Stimulated activated CD8-positive, alpha-beta memory T cell treated with anti-CD3 and anti-CD28 coated beads, Interleukin-4, amount 100 ng/mL, for 1 hour (primary cell): ENCODE results near the gene SELL.
"Not testable (repeated sequence)": the region's sequence is repeated elsewhere in the genome, so short reads cannot be mapped to it uniquely, and the experiment has no call there.

Experiments used
- DNase-seq, 2 donors: peaks; one replicate each; pipeline ENCODE4 v3.0.0-alpha.2; 2020; ENCODE audit warnings: low read depth in 2 of 2, low spot score in 1 of 2

The SELL gene

DNA sequence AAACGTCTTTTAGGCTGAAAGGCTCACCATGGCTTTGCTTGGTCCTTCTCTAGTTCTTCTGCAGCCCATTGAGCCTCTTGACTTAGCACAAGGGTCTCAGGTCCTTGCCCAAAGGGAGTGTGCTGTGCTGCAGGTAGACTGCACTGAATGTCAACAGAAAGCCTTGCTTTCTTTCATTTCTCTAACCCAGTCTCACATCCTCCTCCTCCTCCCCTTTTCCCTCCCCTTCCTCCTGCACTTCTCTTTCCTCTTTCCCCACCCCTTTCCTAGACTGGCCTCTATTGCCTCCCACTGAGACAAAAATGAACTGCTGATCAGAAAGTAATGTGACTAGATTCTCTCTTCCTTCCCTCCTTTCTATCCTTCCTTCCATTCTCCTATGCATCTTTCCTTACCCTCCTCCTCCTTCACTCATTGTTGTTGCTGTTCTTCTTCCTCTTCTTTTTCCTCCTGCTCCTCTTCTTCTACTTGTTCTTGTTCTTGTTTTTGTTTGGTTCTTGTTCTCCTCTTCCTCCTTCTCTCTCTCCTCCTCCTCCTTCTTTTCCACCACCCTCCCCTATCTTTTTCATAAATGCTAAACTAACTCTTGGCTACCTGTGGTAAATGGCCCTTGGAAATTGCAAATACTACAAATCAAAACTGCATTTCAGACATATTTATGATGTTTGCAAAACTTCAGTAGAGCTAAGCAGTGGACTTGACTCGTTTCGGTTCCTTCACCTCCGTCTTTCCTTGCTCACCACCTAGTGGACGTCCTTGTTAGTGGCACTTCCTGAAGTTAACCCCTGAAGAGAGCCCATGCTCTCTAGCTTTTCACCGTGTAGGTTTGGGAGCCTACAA, at the start of gene SELL:
Gene SELL, minus strand, starts transcription at position 152 of the 840 bp plus-strand sequence. Its CDS starts 122 bp downstream, at position 30.
- peak in 1 of 2 donors; percentile 42 for DNase-seq

DNA sequence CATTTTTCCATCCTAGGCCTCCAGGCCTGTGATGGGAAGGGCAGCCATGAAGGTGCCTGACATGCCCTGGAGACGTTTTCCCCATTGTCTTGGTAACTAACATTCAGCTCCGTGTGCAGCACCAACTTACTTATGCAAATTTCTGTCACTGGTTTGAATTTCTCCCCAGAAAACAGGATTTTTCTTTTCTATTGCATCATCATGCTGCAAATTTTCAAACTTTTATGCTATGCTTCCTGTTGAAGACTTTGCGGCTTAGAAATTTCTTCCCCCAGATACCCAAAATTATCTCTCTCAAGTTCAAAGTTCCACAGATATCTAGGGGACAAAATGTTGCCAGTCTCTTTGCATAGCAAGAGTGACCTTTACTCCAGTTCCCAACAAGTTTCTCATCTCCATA, 47.6 kb upstream of the SELL start:
- no peak for DNase-seq

DNA sequence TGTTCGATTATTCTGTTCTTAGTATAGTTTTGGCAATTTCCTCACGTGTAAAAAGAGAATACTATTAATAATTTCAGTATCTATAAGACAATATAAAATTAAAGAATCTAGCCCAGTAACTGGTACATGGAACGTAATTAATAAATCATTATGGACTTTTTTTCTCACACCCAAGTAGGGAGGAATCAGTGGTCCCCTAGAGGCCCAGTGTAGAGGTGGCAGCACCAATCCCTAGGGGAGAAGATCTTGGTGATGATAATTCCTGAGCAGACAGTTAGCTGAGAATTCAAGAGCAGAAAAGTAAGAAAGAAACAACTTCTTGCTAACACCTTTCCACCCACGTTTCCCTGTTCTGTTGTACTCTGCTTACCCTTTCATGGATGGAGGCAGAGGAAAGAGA, 42.1 kb upstream of the SELL start:
- DNase-seq, result no peak

GRCh38 chr1:169750041-169750440, 38.6 kb upstream of the SELL start:
- DNase-seq, result no peak

GRCh38 chr1:169746550-169746949, 35.1 kb upstream of the SELL start:
- DNase-seq, result no peak

GRCh38 chr1:169745015-169745861, 33.8 kb upstream of the SELL start:
- no peak for DNase-seq

- DNase-seq, result no peak
These were observed 30.4 kb upstream of the SELL start for GRCh38 chr1:169741666-169742394.

DNA sequence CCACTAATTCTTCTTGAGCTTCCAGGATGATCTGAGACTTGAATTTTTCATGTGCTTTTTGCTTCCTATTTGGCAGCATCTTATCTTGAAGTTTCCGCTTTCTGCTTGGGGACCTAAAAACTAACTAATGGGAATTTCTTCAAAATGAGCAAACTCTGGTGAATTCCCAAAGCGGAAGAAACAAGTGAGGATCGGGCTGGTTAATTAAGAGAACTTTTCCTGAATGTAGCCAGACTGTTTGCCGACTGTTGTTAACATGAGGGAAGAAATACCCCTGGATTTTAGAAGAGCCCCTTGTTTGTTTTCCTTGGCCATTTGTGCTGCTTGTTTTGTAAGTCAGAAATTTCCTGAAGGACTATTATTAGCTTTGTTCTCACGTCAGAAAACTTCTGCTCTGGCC, 28.6 kb upstream of the SELL start:
- DNase-seq, result no peak

DNA sequence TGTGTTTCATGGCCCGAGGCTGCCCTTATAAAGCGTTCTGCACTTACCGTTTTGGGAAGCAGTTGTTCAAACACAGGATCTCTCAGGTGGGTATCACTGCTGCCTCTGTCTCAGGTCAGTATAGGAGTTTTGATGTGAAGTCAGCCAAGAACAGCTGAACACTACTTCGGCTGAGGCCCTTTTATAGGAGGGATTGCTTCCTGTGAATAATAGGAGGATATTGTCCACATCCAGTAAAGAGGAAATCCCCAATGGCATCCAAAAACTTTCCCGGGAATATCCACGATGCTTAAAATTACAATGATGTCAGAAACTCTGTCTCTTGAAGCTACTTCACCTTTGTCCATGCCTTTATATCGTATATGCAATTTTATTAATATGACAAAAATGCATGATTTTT, 22.5 kb upstream of the SELL start, which contains the start of gene SELE:
Gene SELE, minus strand, starts transcription at position 156 of the 400 bp plus-strand sequence. CDS start 467 bp downstream, outside the sequence.
- DNase-seq, result no peak

DNA sequence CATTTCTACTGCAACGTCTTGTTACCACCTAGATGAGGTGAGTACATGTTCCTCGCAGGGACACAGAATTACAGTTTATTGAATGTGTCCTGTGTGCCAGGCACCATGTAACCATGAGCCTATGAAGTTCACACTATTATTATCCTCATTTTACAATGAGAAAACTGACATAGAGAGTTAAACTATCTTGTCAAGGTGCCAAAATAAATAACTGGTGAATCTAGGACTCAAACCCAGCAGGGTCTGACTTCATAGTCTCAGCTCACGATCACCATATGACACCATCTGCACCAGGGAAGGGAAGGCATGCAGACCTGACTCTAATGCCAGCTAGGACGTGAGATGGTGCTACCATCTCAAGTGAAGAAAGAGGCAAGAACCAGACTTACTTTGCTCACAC, 20.0 kb upstream of the SELL start:
- no peak for DNase-seq

DNA sequence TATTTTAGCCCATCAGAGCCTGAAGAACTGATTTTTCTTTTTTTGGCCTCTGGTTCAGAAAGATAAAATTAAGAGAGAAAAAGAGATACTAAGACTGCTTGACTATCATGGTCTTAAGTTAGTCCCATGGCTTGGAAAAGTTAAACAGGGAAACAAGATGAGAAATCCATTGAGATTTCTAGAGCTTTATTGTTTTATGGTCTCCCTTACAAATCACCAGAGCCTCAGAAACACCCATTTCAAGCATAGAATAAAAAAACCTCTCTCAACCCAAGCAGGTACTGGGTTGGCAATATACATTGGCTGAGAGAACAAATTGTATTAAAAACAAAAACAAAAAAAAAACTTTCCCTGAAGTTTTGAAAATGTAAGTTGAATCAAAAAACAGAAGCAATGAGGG, 18.6 kb upstream of the SELL start:
- no peak for DNase-seq

GRCh38 chr1:169727307-169727706, 15.9 kb upstream of the SELL start:
- no peak for DNase-seq

DNA sequence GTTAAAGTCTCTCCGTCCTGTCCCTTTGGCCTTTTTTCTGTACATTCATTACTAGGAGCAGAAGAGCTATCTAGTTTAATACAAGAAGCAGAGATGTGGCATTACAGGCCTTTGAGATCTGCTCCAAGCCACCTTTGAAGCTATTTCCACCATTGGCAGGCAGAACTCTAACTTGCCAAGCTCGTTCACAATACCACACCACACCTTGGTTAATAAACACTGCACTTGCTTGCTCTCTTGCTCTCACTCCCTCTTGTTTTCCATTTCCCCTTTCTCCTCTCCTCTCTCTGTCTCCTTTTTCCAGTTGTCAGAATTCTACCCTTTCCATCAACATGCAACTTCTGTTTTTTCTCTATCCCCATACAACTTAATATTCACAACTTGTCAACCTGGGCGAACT, 15.4 kb upstream of the SELL start:
- DNase-seq, result no peak

DNA sequence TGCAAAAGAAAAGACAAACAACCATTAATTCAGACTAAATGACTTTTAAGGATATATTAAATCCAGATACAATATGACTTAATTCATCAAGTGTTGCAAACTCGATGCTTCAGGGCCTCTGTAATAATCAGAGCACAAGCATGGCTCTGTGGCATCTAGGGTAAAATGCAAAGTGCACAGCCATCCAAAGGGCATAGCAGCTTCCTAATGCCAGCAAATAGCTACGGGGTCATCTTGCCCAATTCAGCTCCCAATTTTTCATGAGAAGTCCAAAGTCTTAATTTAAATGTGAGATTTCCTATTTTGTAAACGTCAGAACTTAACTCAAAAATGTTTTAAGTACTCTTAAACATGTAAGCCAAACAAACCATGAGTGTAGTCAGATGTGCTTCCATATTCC, 14.5 kb upstream of the SELL start:
- no peak for DNase-seq

- DNase-seq, result no peak
These were observed 12.7 kb upstream of the SELL start for GRCh38 chr1:169724168-169724567.

DNA sequence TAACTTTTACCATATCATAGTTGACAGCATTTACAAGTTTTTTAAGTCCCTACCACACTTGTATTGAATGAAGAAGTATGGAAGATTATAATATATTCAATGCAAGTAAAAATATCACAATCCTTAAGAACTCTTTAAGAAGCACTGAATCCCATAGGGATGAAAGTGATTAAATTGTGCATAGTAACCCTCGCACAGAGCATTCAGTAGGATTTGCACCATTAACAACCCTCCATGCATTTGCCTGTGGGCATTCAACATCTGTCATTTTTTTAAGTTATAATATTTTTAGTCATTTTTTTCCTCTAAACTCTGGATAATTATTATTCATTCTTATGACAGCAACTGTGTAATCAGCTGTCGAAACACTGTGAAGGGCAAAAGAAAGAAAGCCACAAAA, 12.3 kb upstream of the SELL start:
- DNase-seq, result no peak

- no peak for DNase-seq
These were observed 11.4 kb upstream of the SELL start for GRCh38 chr1:169722779-169723178.

DNA sequence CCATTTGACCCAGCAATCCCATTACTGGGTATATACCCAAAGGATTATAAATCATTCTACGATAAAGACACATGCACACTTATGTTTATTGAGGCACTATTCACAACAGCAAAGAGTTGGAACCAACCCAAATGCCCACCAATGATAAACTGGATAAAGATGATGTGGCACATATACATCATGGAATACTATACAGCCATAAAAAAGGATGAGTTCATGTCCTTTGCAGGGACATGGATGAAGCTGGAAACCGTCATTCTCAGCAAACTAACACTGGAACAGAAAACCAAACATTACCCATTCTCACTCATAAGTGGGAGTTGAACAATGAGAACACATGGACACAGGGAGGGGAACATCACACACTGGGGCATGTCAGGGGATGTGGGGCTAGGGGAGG, 3.7 kb upstream of the SELL start:
- DNase-seq, result not testable (repeated sequence)

- DNase-seq, result not testable (repeated sequence)
These were observed 1.7 kb upstream of the SELL start for GRCh38 chr1:169713090-169713489.

DNA sequence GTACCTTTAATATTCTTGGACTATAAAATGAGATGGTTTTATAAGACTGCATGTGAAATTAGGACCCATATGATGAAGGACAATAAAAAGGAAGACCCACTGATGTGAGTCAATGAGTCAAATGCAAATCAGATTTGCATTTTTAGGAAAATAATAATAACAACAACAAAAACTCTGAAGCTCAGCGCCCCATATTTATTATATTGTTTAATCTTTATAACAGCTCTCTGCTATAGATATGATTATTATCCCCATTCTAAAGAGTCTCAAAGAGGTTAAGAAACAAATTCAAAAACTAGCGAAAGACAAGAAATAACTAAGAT, 850 bp upstream of the SELL start:
- no peak for DNase-seq

DNA sequence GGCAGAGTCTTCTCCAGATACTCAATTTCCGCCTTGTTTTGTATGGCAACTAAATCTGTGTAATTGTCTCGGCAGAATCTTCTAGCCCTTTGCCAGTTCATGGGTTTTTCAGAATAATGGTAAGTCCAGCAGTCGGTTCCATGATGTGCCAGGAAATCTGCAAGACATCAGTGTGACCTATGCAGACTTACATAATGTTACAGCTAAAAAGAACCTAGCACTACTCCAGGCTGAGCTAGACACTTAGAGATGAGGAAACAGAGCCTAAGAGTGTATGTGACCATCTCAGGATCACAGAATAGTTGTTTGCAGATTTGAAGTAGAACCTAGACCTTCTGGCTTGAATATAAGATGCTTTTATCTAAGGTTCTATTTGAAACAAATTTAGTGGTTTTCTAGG, 2.8 kb downstream of the SELL start:
- no peak for DNase-seq
